SK-N-SH treated with all-trans-retinoic acid at 6 μM for 48 hours (cell line): ENCODE results near the gene NAV3.

Source experiments
- ATAC-seq: fragments of 200-7000 bp; cut with Tn5 transposase; 3 replicates; pipeline ENCODE4 v1.9.1; 2020; ENCODE audit warnings: mild to moderate bottlenecking, moderate library complexity
- ARNTL ChIP-seq: fragments of 450-650 bp; formaldehyde crosslinking; IDR thresholded peaks from 2 replicates; pipeline ENCODE4 v1.5.0; 2020; ENCODE audit warnings: low read depth, mild to moderate bottlenecking, moderate library complexity, borderline replicate concordance
- BACH2 ChIP-seq: fragments of 250-450 bp; sonication (Bioruptor Pico); IDR thresholded peaks from 2 replicates; pipeline ENCODE4 v1.9.0; 2021; ENCODE audit warnings: mild to moderate bottlenecking, borderline replicate concordance
- ESRRG ChIP-seq: fragments of 250-450 bp; sonication (Bioruptor Pico); IDR thresholded peaks from 2 replicates; pipeline ENCODE4 v1.6.1; 2021; ENCODE audit warnings: mild to moderate bottlenecking
- GLIS3 ChIP-seq: fragments of 250-450 bp; sonication (Bioruptor Pico); IDR thresholded peaks from 2 replicates; pipeline ENCODE4 v1.5.0; 2020; ENCODE audit warnings: mild to moderate bottlenecking, moderate library complexity
- ISL1 ChIP-seq: fragments of 250-450 bp; sonication (Bioruptor Pico); IDR thresholded peaks from 2 replicates; pipeline ENCODE4 v2.1.2; 2022; ENCODE audit warnings: mild to moderate bottlenecking, moderate library complexity
- OSR1 ChIP-seq: fragments of 250-450 bp; sonication (Bioruptor Pico); IDR thresholded peaks from 2 replicates; pipeline ENCODE4 v1.8.0; 2022; ENCODE audit warnings: moderate library complexity, mild to moderate bottlenecking, inconsistent platforms
- PPARA ChIP-seq: fragments of 250-450 bp; sonication (Bioruptor Pico); IDR thresholded peaks from 2 replicates; pipeline ENCODE4 v1.5.0; 2020; ENCODE audit warnings: mild to moderate bottlenecking, borderline replicate concordance
- RARB ChIP-seq: fragments of 250-450 bp; sonication (Bioruptor Pico); IDR thresholded peaks from 2 replicates; pipeline ENCODE4 v1.8.0; 2021; ENCODE audit warnings: mild to moderate bottlenecking, moderate library complexity
- SNAI2 ChIP-seq: fragments of 250-450 bp; sonication (Bioruptor Pico); IDR thresholded peaks from 2 replicates; pipeline ENCODE4 v1.5.0; 2020; ENCODE audit warnings: mild to moderate bottlenecking, moderate library complexity
- TCF4 ChIP-seq: fragments of 250-450 bp; sonication (Bioruptor Pico); IDR thresholded peaks from 2 replicates; pipeline ENCODE4 v1.8.0; 2021; ENCODE audit warnings: mild to moderate bottlenecking, moderate library complexity, borderline replicate concordance
- TOX ChIP-seq: fragments of 250-450 bp; sonication (Bioruptor Pico); IDR thresholded peaks from 2 replicates; pipeline ENCODE4 v1.8.0; 2021; ENCODE audit warnings: mild to moderate bottlenecking, moderate library complexity, borderline replicate concordance
- ZC3H10 ChIP-seq: fragments of 250-450 bp; sonication (Bioruptor Pico); IDR thresholded peaks from 2 replicates; pipeline ENCODE4 v1.5.1; 2021; ENCODE audit warnings: mild to moderate bottlenecking, moderate library complexity
- ZFP3 ChIP-seq: fragments of 250-450 bp; sonication (Bioruptor Pico); IDR thresholded peaks from 2 replicates; pipeline ENCODE4 v1.5.0; 2020; ENCODE audit warnings: mild to moderate bottlenecking, moderate library complexity
- ZNF70 ChIP-seq: fragments of 450-650 bp; formaldehyde crosslinking; IDR thresholded peaks from 2 replicates; pipeline ENCODE4 v1.5.0; 2020; ENCODE audit warnings: mild to moderate bottlenecking, moderate library complexity
- ZNF8 ChIP-seq: fragments of 450-650 bp; formaldehyde crosslinking; IDR thresholded peaks from 2 replicates; pipeline ENCODE4 v1.5.0; 2020; ENCODE audit warnings: mild to moderate bottlenecking, moderate library complexity
- TF ChIP-seq, protein P1 (sequence below): fragments of 250-450 bp; sonication (Bioruptor Pico); IDR thresholded peaks from 2 replicates; pipeline ENCODE4 v1.8.0; 2020; ENCODE audit warnings: mild to moderate bottlenecking, moderate library complexity, borderline replicate concordance
- TF ChIP-seq, protein P2 (sequence below): fragments of 250-450 bp; sonication (Bioruptor Pico); IDR thresholded peaks from 2 replicates; pipeline ENCODE4 v1.5.1; 2020; ENCODE audit warnings: low read depth, mild to moderate bottlenecking, moderate library complexity
- TF ChIP-seq, protein P3 (sequence below): fragments of 250-450 bp; sonication (Bioruptor Pico); IDR thresholded peaks from 2 replicates; pipeline ENCODE4 v1.5.1; 2021; ENCODE audit warnings: mild to moderate bottlenecking, moderate library complexity
- TF ChIP-seq, protein P4 (sequence below): fragments of 250-450 bp; sonication (Bioruptor Pico); IDR thresholded peaks from 2 replicates; pipeline ENCODE4 v1.8.0; 2021; ENCODE audit warnings: low read depth, mild to moderate bottlenecking, moderate library complexity, borderline replicate concordance
- TF ChIP-seq, protein P5 (sequence below): fragments of 250-450 bp; sonication (Bioruptor Pico); IDR thresholded peaks from 2 replicates; pipeline ENCODE4 v1.5.0; 2020; ENCODE audit warnings: mild to moderate bottlenecking, moderate library complexity

The NAV3 gene

DNA sequence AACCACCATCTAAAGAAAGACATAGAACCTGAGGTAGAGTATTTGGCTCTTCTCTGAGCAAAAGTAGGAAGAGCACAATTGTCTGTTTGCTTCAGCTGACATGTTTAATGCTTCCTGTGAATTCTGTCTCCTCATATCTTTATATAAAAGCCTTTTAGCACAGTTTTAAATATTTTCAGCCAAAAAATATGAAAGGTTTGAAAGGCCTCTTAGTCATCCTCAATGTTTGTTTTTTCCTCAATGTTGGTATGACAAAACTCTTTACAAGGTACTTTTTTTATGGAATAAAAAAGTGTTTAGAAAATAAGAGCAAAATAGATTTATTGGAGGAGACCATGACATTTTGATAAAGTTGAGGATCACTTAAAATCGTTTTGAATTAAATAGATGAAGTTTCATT lies 360.9 kb downstream of the NAV3 start:
- TF ChIP-seq TCF4 (CRISPR knock-in tag), result no peak
- no peak for TF ChIP-seq GLIS3 (CRISPR knock-in tag)
- no peak for TF ChIP-seq ISL1 (CRISPR knock-in tag)
- TF ChIP-seq OSR1 (CRISPR knock-in tag), result no peak
- TF ChIP-seq, protein P1, sequence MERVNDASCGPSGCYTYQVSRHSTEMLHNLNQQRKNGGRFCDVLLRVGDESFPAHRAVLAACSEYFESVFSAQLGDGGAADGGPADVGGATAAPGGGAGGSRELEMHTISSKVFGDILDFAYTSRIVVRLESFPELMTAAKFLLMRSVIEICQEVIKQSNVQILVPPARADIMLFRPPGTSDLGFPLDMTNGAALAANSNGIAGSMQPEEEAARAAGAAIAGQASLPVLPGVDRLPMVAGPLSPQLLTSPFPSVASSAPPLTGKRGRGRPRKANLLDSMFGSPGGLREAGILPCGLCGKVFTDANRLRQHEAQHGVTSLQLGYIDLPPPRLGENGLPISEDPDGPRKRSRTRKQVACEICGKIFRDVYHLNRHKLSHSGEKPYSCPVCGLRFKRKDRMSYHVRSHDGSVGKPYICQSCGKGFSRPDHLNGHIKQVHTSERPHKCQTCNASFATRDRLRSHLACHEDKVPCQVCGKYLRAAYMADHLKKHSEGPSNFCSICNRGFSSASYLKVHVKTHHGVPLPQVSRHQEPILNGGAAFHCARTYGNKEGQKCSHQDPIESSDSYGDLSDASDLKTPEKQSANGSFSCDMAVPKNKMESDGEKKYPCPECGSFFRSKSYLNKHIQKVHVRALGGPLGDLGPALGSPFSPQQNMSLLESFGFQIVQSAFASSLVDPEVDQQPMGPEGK (CRISPR knock-in tag), result no peak
- no peak for TF ChIP-seq ZFP3 (CRISPR knock-in tag)
- TF ChIP-seq ARNTL (CRISPR knock-in tag), result no peak
- no peak for TF ChIP-seq ESRRG
- TF ChIP-seq SNAI2 (CRISPR knock-in tag), result no peak
- no peak for TF ChIP-seq BACH2 (CRISPR knock-in tag)
- no peak for ATAC-seq

DNA sequence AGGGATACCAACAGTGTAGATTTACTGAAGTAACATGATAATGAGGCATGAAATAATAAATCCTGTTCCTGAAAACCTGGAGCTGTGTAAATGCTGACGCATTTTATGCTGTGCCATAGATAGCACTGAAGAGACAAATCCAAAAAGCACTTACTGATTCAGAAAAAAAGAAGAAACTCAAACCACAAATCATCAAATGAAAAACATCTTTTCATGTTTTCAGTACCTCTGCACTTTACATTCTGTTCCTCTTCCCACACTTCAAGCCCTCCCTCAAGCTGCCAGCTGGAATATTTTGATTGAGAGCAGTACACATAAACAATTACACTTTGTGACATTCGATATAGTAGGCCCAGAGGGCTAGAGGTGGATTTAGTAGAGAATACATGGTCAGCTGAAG lies 362.3 kb downstream of the NAV3 start:
- TF ChIP-seq, protein P2, sequence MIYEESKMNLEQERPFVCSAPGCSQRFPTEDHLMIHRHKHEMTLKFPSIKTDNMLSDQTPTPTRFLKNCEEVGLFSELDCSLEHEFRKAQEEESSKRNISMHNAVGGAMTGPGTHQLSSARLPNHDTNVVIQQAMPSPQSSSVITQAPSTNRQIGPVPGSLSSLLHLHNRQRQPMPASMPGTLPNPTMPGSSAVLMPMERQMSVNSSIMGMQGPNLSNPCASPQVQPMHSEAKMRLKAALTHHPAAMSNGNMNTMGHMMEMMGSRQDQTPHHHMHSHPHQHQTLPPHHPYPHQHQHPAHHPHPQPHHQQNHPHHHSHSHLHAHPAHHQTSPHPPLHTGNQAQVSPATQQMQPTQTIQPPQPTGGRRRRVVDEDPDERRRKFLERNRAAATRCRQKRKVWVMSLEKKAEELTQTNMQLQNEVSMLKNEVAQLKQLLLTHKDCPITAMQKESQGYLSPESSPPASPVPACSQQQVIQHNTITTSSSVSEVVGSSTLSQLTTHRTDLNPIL (CRISPR knock-in tag), result no peak
- TF ChIP-seq TOX (CRISPR knock-in tag) (peak; percentile 98), ZFP3 (CRISPR knock-in tag) (no peak), ZNF8 (CRISPR knock-in tag) (no peak), ZC3H10 (CRISPR knock-in tag) (peak; percentile 92), RARB (CRISPR knock-in tag) (peak; percentile 76; the same call in 1 of the 2 replicates)
- TF ChIP-seq, protein P3, sequence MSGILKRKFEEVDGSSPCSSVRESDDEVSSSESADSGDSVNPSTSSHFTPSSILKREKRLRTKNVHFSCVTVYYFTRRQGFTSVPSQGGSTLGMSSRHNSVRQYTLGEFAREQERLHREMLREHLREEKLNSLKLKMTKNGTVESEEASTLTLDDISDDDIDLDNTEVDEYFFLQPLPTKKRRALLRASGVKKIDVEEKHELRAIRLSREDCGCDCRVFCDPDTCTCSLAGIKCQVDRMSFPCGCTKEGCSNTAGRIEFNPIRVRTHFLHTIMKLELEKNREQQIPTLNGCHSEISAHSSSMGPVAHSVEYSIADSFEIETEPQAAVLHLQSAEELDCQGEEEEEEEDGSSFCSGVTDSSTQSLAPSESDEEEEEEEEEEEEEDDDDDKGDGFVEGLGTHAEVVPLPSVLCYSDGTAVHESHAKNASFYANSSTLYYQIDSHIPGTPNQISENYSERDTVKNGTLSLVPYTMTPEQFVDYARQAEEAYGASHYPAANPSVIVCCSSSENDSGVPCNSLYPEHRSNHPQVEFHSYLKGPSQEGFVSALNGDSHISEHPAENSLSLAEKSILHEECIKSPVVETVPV (CRISPR knock-in tag), result no peak
- TF ChIP-seq, protein P1 (CRISPR knock-in tag), result no peak; the same call in 1 of the 2 replicates
- TF ChIP-seq, protein P4, sequence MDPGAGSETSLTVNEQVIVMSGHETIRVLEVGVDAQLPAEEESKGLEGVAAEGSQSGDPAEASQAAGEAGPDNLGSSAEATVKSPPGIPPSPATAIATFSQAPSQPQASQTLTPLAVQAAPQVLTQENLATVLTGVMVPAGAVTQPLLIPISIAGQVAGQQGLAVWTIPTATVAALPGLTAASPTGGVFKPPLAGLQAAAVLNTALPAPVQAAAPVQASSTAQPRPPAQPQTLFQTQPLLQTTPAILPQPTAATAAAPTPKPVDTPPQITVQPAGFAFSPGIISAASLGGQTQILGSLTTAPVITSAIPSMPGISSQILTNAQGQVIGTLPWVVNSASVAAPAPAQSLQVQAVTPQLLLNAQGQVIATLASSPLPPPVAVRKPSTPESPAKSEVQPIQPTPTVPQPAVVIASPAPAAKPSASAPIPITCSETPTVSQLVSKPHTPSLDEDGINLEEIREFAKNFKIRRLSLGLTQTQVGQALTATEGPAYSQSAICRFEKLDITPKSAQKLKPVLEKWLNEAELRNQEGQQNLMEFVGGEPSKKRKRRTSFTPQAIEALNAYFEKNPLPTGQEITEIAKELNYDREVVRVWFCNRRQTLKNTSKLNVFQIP (CRISPR knock-in tag), result no peak
- ATAC-seq, result peak; percentile 83

DNA sequence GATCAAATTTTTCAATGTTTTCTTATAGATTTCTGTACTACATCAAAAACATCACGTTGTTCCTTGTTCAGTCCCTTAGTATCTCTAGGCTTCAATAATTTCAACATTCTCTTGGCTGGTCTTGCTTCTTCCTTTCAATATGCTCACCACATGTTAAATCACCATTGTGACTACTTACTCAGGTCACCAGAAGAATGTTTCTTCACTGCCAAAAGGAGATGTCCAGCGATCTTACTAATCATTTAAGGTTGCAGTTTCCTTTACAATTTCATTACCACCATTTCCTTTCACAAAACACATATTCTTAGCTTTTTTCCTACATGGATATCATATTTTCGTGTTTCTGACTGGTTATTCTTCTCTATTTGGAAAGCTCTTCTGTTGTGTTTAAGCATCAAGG lies 363.8 kb downstream of the NAV3 start:
- 0 out of 2 replicates have a peak, but pooled peaks have one; percentile 32 for TF ChIP-seq RARB (CRISPR knock-in tag)
- TF ChIP-seq ZFP3 (CRISPR knock-in tag), result no peak
- no peak for TF ChIP-seq GLIS3 (CRISPR knock-in tag)
- TF ChIP-seq, protein P4 (CRISPR knock-in tag), result no peak
- TF ChIP-seq ZNF8 (CRISPR knock-in tag), result no peak
- TF ChIP-seq, protein P3 (CRISPR knock-in tag), result no peak
- peak; percentile 49; the same call in 1 of the 2 replicates for TF ChIP-seq ZC3H10 (CRISPR knock-in tag)
- TF ChIP-seq SNAI2 (CRISPR knock-in tag), result no peak
- TF ChIP-seq OSR1 (CRISPR knock-in tag), result no peak
- TF ChIP-seq, protein P2 (CRISPR knock-in tag), result no peak
- TF ChIP-seq ZNF70 (CRISPR knock-in tag), result no peak
- TF ChIP-seq TOX (CRISPR knock-in tag), result peak; percentile 56; the same call in 1 of the 2 replicates
- TF ChIP-seq TCF4 (CRISPR knock-in tag), result no peak
- TF ChIP-seq, protein P5, sequence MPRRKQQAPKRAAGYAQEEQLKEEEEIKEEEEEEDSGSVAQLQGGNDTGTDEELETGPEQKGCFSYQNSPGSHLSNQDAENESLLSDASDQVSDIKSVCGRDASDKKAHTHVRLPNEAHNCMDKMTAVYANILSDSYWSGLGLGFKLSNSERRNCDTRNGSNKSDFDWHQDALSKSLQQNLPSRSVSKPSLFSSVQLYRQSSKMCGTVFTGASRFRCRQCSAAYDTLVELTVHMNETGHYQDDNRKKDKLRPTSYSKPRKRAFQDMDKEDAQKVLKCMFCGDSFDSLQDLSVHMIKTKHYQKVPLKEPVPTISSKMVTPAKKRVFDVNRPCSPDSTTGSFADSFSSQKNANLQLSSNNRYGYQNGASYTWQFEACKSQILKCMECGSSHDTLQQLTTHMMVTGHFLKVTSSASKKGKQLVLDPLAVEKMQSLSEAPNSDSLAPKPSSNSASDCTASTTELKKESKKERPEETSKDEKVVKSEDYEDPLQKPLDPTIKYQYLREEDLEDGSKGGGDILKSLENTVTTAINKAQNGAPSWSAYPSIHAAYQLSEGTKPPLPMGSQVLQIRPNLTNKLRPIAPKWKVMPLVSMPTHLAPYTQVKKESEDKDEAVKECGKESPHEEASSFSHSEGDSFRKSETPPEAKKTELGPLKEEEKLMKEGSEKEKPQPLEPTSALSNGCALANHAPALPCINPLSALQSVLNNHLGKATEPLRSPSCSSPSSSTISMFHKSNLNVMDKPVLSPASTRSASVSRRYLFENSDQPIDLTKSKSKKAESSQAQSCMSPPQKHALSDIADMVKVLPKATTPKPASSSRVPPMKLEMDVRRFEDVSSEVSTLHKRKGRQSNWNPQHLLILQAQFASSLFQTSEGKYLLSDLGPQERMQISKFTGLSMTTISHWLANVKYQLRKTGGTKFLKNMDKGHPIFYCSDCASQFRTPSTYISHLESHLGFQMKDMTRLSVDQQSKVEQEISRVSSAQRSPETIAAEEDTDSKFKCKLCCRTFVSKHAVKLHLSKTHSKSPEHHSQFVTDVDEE (CRISPR knock-in tag), result no peak
- no peak for TF ChIP-seq PPARA
- peak; percentile 63 for ATAC-seq
